ENCODE results near the gene ZNF594. TPM values are rescaled to one million over a fixed set of nuclear protein-coding genes. Genes with fewer than 3 reads are reported as not detected.
A peak's percentile ranks its signal among the peaks of the same experiment; 100 is the strongest.

Gene ZNF594
- total RNA-seq, 1 experiment from 2014 or later, result 10.1 TPM

DNA sequence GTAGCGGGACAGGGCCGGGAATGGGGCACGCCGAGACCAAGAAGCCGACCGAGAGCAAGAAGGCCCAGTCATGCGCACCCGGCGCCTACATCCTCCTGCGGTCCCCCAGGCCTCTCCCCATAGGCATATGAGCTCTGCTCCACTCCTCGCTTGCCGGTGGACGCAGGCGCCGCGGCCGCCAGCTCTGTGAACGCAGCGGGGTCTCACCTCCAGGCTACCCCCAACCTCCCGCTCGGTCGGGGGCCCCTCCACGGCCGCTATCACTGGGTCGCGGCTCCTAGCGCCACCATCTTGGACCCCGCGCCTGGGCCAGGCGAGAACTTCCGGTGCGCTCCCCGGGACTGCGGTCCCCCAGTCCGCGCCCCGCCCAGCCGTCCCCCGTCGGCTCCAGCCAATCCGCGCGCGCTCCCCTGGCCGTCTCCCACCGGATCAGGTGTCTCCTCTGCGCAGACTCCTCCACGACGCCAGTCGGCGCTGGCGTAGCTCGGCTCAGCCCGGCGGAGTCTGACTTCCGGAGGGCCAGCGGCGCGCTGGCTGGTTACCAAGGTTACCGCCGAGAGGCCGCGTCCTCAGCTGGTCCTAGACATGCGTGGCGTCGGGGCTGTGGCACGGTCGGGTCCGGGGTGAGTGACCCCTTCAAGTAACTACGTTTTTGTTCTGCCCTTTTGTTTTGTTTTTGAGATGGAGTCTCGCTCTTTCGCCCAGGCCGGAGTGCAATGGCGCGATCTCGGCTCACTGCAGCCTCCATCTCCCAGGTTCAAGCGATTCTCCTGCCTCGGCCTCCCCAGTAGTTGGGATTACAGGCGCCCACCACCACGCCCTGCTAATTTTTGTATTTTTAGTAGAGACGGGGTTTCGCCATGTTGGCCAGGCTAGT, at the start of gene ZNF594 (continued):
- TF ChIP-seq CREB1 (CRISPR knock-in tag; IDR thresholded peaks at IDR 0.05) (no peak), ZNF416 (CRISPR knock-in tag; IDR thresholded peaks at IDR 0.05) (no peak), ZMAT4 (CRISPR knock-in tag; IDR thresholded peaks at IDR 0.05) (no peak), ZNF532 (CRISPR knock-in tag; IDR thresholded peaks at IDR 0.05; ENCODE audit: borderline replicate concordance) (no peak), USF2 (CRISPR knock-in tag; IDR thresholded peaks at IDR 0.05) (peak; percentile 70), HMGXB4 (CRISPR knock-in tag; IDR thresholded peaks at IDR 0.05) (no peak; the same call in 1 of the 2 replicates), PRDM15 (CRISPR knock-in tag; IDR thresholded peaks at IDR 0.05) (no peak), OVOL2 (CRISPR knock-in tag; IDR thresholded peaks at IDR 0.05; ENCODE audit: borderline replicate concordance) (no peak), NFYB (CRISPR knock-in tag; conservative IDR thresholded peaks at IDR 0.05; ENCODE audit: low read depth) (peak; percentile 58), ZNF423 (CRISPR knock-in tag; IDR thresholded peaks at IDR 0.05) (no peak), CREM (CRISPR knock-in tag; IDR thresholded peaks at IDR 0.05) (peak; percentile 46), JAZF1 (CRISPR knock-in tag; IDR thresholded peaks at IDR 0.05) (no peak), MLX (CRISPR knock-in tag; IDR thresholded peaks at IDR 0.05) (no peak), ZNF219 (CRISPR knock-in tag; IDR thresholded peaks at IDR 0.05; ENCODE audit: borderline replicate concordance) (0 out of 2 replicates have a peak, but pooled peaks have one; percentile 13), ETV6 (CRISPR knock-in tag; IDR thresholded peaks at IDR 0.05) (peak; percentile 95), FOXP1 (CRISPR knock-in tag; IDR thresholded peaks at IDR 0.05; ENCODE audit: borderline replicate concordance) (peak; percentile 77), NFE2L1 (CRISPR knock-in tag; IDR thresholded peaks at IDR 0.05) (no peak), EMX1 (CRISPR knock-in tag; IDR thresholded peaks at IDR 0.05) (no peak), ATF2 (CRISPR knock-in tag; IDR thresholded peaks at IDR 0.05; ENCODE audit: borderline replicate concordance, low read depth) (no peak), ZNF396 (CRISPR knock-in tag; IDR thresholded peaks at IDR 0.05; ENCODE audit: borderline replicate concordance) (no peak)
- TF ChIP-seq, protein P1, sequence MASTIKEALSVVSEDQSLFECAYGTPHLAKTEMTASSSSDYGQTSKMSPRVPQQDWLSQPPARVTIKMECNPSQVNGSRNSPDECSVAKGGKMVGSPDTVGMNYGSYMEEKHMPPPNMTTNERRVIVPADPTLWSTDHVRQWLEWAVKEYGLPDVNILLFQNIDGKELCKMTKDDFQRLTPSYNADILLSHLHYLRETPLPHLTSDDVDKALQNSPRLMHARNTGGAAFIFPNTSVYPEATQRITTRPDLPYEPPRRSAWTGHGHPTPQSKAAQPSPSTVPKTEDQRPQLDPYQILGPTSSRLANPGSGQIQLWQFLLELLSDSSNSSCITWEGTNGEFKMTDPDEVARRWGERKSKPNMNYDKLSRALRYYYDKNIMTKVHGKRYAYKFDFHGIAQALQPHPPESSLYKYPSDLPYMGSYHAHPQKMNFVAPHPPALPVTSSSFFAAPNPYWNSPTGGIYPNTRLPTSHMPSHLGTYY (CRISPR knock-in tag; IDR thresholded peaks at IDR 0.05), result 0 out of 2 replicates have a peak, but pooled peaks have one; percentile 68

All from WTC11 (cell line).